Lung (tissue), 12 donors: ENCODE measurements around the gene CCHCR1. TPM values are rescaled to one million over a fixed set of nuclear protein-coding genes. Genes with fewer than 3 reads are reported as not detected.

ENCODE experiments used
- ATAC-seq: fragments of 200-7000 bp; cut with Tn5 transposase; one replicate; pipeline ENCODE4 v1.9.1; 2020; ENCODE audit warnings: moderate number of reproducible peaks; ENCODE audit not compliant: insufficient read depth, low FRiP score
- DNase-seq, 3 donors: peaks; one replicate each; pipeline ENCODE4 v3.0.0-alpha.2; 2013 to 2017
- H3K27ac ChIP-seq, 2 donors: one replicate each; pipeline ENCODE4 v1.5.1; 2013; ENCODE audit warnings: mild to moderate bottlenecking in 2 of 2, moderate library complexity in 2 of 2, control low read depth in 1 of 2, inconsistent platforms in 1 of 2, low read depth in 1 of 2, low read length in 1 of 2
- H3K27me3 ChIP-seq, 3 donors: one replicate each; pipeline ENCODE4 v1.5.1; 2013; ENCODE audit warnings: low read length in 2 of 3; ENCODE audit not compliant: control insufficient read depth in 3 of 3, insufficient read depth in 3 of 3
- H3K36me3 ChIP-seq, 4 donors: one replicate each; pipeline ENCODE4 v1.5.1; 2013; ENCODE audit warnings: low read length in 4 of 4, mild to moderate bottlenecking in 1 of 4, moderate library complexity in 1 of 4; ENCODE audit not compliant: control insufficient read depth in 4 of 4, insufficient read depth in 4 of 4
- H3K4me1 ChIP-seq, 5 donors: one replicate each; pipeline ENCODE4 v1.5.1; 2013; ENCODE audit warnings: low read length in 5 of 5, mild to moderate bottlenecking in 2 of 5, moderate library complexity in 1 of 5; ENCODE audit not compliant: control insufficient read depth in 5 of 5, insufficient read depth in 5 of 5
- H3K4me3 ChIP-seq: one replicate; pipeline ENCODE4 v1.5.1; 2013; ENCODE audit warnings: mild to moderate bottlenecking, control low read depth, moderate library complexity
- H3K9ac ChIP-seq, 2 donors: one replicate each; pipeline ENCODE4 v1.5.1; 2013; ENCODE audit warnings: low read length in 2 of 2, control low read depth in 1 of 2; ENCODE audit not compliant: insufficient read depth in 1 of 2
- H3K9me3 ChIP-seq, 4 donors: one replicate each; pipeline ENCODE4 v1.5.1; 2013; ENCODE audit warnings: low read length in 3 of 4, mild to moderate bottlenecking in 1 of 4, moderate library complexity in 1 of 4; ENCODE audit not compliant: control insufficient read depth in 4 of 4, insufficient read depth in 3 of 4
- CTCF ChIP-seq: IDR thresholded peaks from 2 replicates; pipeline ENCODE4 v1.5.1; 2012; ENCODE audit warnings: mild to moderate bottlenecking; ENCODE audit errors: control extremely low read depth, extremely low read depth
- WGBS, 2 donors: extraction: QIAGEN DNeasy Blood & Tissue Kit; methylation state at CpG; one replicate each; pipeline ENCODE4 v1.1.7; 2013; 5-methylcytosine and 5-hydroxymethylcytosine counted together
- polyA plus RNA-seq, 2 donors: library from polyadenylated mRNA; stranded (reverse); fragments of 200-250 nt; gene quantifications; one replicate each; pipeline ENCODE4 v1.2.1, GENCODE V29; 2013
- total RNA-seq, 2 donors: library from RNA; depleted of rRNA in 1 of 2; stranded (reverse); fragments of >200 nt in 1 of 2; gene quantifications; one replicate each; pipeline ENCODE4 v1.2.1, GENCODE V29; 2014 to 2021
- donor health status: control.
- donor health status: control.
- donor health status: Bipolar disorder and iron deficiency.
- donor health status: healthy.
- donor health status: DM: yes; HTN: yes; CAD: no.

The CCHCR1 gene
- total and polyA plus RNA-seq, 4 donors = 11.0 to 32.8 (median 17.2) TPM

DNA sequence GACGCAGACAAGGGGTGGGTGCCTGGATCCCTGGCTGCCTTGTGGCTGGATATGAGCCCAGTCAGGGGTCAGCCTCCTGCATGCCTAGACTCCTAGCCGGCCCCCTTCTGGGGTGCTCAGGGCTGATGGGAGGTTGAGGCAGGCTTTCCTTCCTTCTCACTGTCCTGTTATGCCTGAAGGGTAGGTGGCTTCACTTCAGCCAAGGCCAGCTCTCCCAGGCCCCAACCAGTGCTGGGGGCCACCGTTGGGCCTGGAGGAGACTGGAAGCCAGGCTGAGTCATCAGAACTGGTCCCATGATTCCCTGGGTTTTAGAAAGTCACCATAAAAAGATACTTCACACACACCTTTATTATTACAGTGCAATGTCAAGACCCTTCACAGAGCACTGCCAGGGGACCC lies 15.8 kb upstream of the CCHCR1 start:
- no peak for TF ChIP-seq CTCF
- DNase-seq (no peak), ATAC-seq (no peak)
- WGBS, 2 donors = 69 to 79% methylated on average over 3 of the region's 3 CpGs
- Histone ChIP-seq H3K4me3 (no peak overlapping the region), H3K9me3 (no peaks in the 10 kb centered on the region), H3K4me1 (peaks cover 0 to 13% (median 3%) of the 10 kb centered on the region in 5 donors), H3K27ac (no peak overlapping the region), H3K36me3 (no peaks in the 10 kb centered on the region), H3K27me3 (no peaks in the 10 kb centered on the region), H3K9ac (no peak overlapping the region)

DNA sequence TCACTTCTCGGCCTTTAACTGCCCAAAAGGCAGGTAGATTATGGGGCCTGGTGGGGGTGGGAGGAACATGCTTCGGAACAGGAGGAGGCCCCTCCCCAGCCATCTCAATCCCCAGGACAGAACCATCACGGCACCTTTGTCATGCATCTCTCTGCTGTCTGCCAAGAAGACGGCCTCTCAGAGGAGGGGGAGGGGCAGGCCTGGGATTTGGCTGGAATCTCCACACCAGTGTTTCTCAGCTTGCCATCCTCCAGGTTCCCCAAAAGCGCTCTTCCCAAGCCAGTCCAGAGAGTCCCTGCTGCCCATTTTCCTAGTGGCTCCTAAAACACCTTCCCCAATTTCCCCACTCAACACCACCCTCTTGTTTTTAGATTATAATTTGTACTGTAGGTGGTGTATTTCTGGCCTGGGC lies 15.4 kb upstream of the CCHCR1 start:
- H3K4me1 ChIP-seq = peaks cover 0 to 13% (median 0%) of the 10 kb centered on the region in 5 donors
- no peak for TF ChIP-seq CTCF

GRCh38 chr6:31171931-31172905 lies 14.6 kb upstream of the CCHCR1 start:
- DNase-seq = no peak
- Histone ChIP-seq H3K4me1 (peaks cover 0 to 13% (median 0%) of the 10 kb centered on the region in 5 donors), H3K9me3 (no peaks in the 10 kb centered on the region), H3K27ac (no peak overlapping the region), H3K4me3 (no peak overlapping the region), H3K27me3 (no peaks in the 10 kb centered on the region), H3K36me3 (no peaks in the 10 kb centered on the region), H3K9ac (no peak overlapping the region)
- TF ChIP-seq CTCF = no peak
- 61 to 78% methylated on average over 16 of the region's 16 CpGs for WGBS, 2 donors
- ATAC-seq = no peak

More for the DNA sequence above, 15.4 kb upstream of the CCHCR1 start:
- Histone ChIP-seq H3K27me3 (no peaks in the 10 kb centered on the region), H3K9ac (no peak overlapping the region), H3K27ac (no peak overlapping the region), H3K4me3 (no peak overlapping the region), H3K9me3 (no peaks in the 10 kb centered on the region), H3K36me3 (no peaks in the 10 kb centered on the region)
- DNase-seq (peak in 1 of 3 donors; percentile 16), ATAC-seq (no peak)
- whole genome bisulfite sequencing, 2 donors = 66 to 95% methylated on average over 5 of the region's 5 CpGs
